H9 (cell line): ENCODE results near the gene ZCWPW1. TPM values are rescaled to one million over a fixed set of nuclear protein-coding genes. Genes with fewer than 3 reads are reported as not detected.
A peak's percentile ranks its signal among the peaks of the same experiment; 100 is the strongest.

ENCODE experiments used
- DNase-seq: peaks from one replicate; pipeline ENCODE4 v3.0.0-alpha.2; 2017
- H2AFZ ChIP-seq: one replicate; pipeline ENCODE4 v1.6.1; 2013; ENCODE audit warnings: mild to moderate bottlenecking, low read length, control low read depth, moderate library complexity
- H2AK5ac ChIP-seq: 2 replicates; pipeline ENCODE4 v1.6.1; 2013; ENCODE audit warnings: low read length, control low read depth, mixed read lengths; ENCODE audit not compliant: insufficient read length
- H2BK120ac ChIP-seq: one replicate; pipeline ENCODE4 v1.6.1; 2013; ENCODE audit warnings: low read depth, mild to moderate bottlenecking, low read length, control low read depth, inconsistent platforms; ENCODE audit not compliant: poor library complexity, severe bottlenecking
- H2BK12ac ChIP-seq: 2 replicates; pipeline ENCODE4 v1.6.1; 2013; ENCODE audit warnings: low read length, control low read depth, mixed read lengths, low read depth; ENCODE audit not compliant: insufficient read length
- H2BK15ac ChIP-seq: 2 replicates; pipeline ENCODE4 v1.6.1; 2013; ENCODE audit warnings: low read depth, low read length, control low read depth
- H2BK20ac ChIP-seq: one replicate; pipeline ENCODE4 v1.6.1; 2013; ENCODE audit warnings: low read depth, mild to moderate bottlenecking, low read length, control low read depth, inconsistent platforms; ENCODE audit not compliant: poor library complexity, severe bottlenecking
- H2BK5ac ChIP-seq: 2 replicates; pipeline ENCODE4 v1.6.1; 2013; ENCODE audit warnings: low read length, control low read depth, mixed read lengths; ENCODE audit not compliant: insufficient read length
- H3K14ac ChIP-seq: 2 replicates; pipeline ENCODE4 v1.6.1; 2013; ENCODE audit warnings: low read length, control low read depth; ENCODE audit not compliant: insufficient read depth
- H3K18ac ChIP-seq: 2 replicates; pipeline ENCODE4 v1.6.1; 2013; ENCODE audit warnings: low read depth, mild to moderate bottlenecking, mixed read lengths, low read length, control low read depth; ENCODE audit not compliant: insufficient read length
- H3K23ac ChIP-seq: 2 replicates; pipeline ENCODE4 v1.6.1; 2013; ENCODE audit warnings: low read length, control low read depth, mixed read lengths, low read depth; ENCODE audit not compliant: insufficient read length
- H3K23me2 ChIP-seq: 2 replicates; pipeline ENCODE4 v1.6.1; 2013; ENCODE audit warnings: low read depth, mild to moderate bottlenecking, mixed read lengths, low read length, control low read depth; ENCODE audit not compliant: insufficient read length, poor library complexity, severe bottlenecking
- H3K27ac ChIP-seq: 2 replicates; pipeline ENCODE4 v1.5.1; 2013; ENCODE audit warnings: low read length, control low read depth, mixed read lengths, low read depth; ENCODE audit not compliant: insufficient read length
- H3K27me3 ChIP-seq: 2 replicates; pipeline ENCODE4 v1.6.1; 2013; ENCODE audit warnings: low read length, control low read depth, inconsistent platforms; ENCODE audit not compliant: insufficient read depth
- H3K4ac ChIP-seq: 2 replicates; pipeline ENCODE4 v1.6.1; 2013; ENCODE audit warnings: low read depth, mild to moderate bottlenecking, control low read depth, inconsistent platforms, low read length, moderate library complexity
- H3K4me1 ChIP-seq: 2 replicates; pipeline ENCODE4 v1.6.1; 2013; ENCODE audit warnings: low read length, control low read depth, inconsistent platforms; ENCODE audit not compliant: insufficient read depth
- H3K4me2 ChIP-seq: 2 replicates; pipeline ENCODE4 v1.6.1; 2013; ENCODE audit warnings: low read length, control low read depth, mixed read lengths; ENCODE audit not compliant: insufficient read length, insufficient read depth
- H3K56ac ChIP-seq: 2 replicates; pipeline ENCODE4 v1.6.1; 2013; ENCODE audit warnings: low read depth, mild to moderate bottlenecking, mixed read lengths, low read length, control low read depth; ENCODE audit not compliant: insufficient read length
- H3K79me1 ChIP-seq: 2 replicates; pipeline ENCODE4 v1.6.1; 2013; ENCODE audit warnings: low read depth, mild to moderate bottlenecking, moderate library complexity, low read length, control low read depth, inconsistent platforms; ENCODE audit not compliant: insufficient read depth, poor library complexity, severe bottlenecking
- H3K79me2 ChIP-seq: 2 replicates; pipeline ENCODE4 v1.6.1; 2013; ENCODE audit warnings: low read length, control low read depth, inconsistent platforms; ENCODE audit not compliant: insufficient read depth
- H3K9ac ChIP-seq: 2 replicates; pipeline ENCODE4 v1.6.1; 2013; ENCODE audit warnings: low read length, control low read depth, mixed read lengths; ENCODE audit not compliant: insufficient read length; ENCODE audit errors: extremely low read depth
- H3K9me3 ChIP-seq: one replicate; pipeline ENCODE4 v1.6.1; 2013; ENCODE audit warnings: low read depth, low read length, inconsistent platforms; ENCODE audit not compliant: control insufficient read depth
- H3T11ph ChIP-seq: one replicate; pipeline ENCODE4 v1.6.1; 2013; ENCODE audit warnings: mild to moderate bottlenecking, low read length, control low read depth, inconsistent platforms
- H4K20me1 ChIP-seq: one replicate; pipeline ENCODE4 v1.6.1; 2013; ENCODE audit not compliant: control insufficient read depth, insufficient read length, insufficient read depth
- H4K5ac ChIP-seq: 2 replicates; pipeline ENCODE4 v1.6.1; 2013; ENCODE audit warnings: low read depth, mild to moderate bottlenecking, mixed read lengths, low read length, control low read depth; ENCODE audit not compliant: insufficient read length
- H4K8ac ChIP-seq: replicated peaks from 2 replicates; pipeline ENCODE4 v1.6.1; 2013; ENCODE audit warnings: low read length, control low read depth, mixed read lengths, low read depth; ENCODE audit not compliant: insufficient read length
- H4K91ac ChIP-seq: 2 replicates; pipeline ENCODE4 v1.6.1; 2013; ENCODE audit warnings: low read depth, mild to moderate bottlenecking, moderate library complexity, mixed read lengths, low read length, control low read depth; ENCODE audit not compliant: insufficient read length
- H3K27ac Mint-ChIP-seq, 3 experiments: 2 replicates in 2 of 3; 3 replicates in 1 of 3; pipeline ENCODE4 v1.8.0; 2020 to 2021; ENCODE audit warnings: mixed read lengths in 3 of 3, mild to moderate bottlenecking in 1 of 3, moderate library complexity in 1 of 3
- H3K27me3 Mint-ChIP-seq: 2 replicates; pipeline ENCODE4 v1.8.0; 2021; ENCODE audit warnings: low read depth, mild to moderate bottlenecking, moderate library complexity, mixed read lengths
- H3K36me3 Mint-ChIP-seq, 3 experiments: 2 replicates in 2 of 3; 3 replicates in 1 of 3; pipeline ENCODE4 v1.8.0; 2020 to 2021; ENCODE audit warnings: low read depth in 3 of 3, mixed read lengths in 3 of 3; ENCODE audit not compliant: insufficient read depth in 1 of 3
- H3K4me1 Mint-ChIP-seq, 2 experiments: 2 replicates each; pipeline ENCODE4 v1.8.0; 2020; ENCODE audit warnings: mixed read lengths in 2 of 2
- H3K4me3 Mint-ChIP-seq, 2 experiments: 2 replicates in 1 of 2; 3 replicates in 1 of 2; pipeline ENCODE4 v1.8.0; 2020 to 2021; ENCODE audit warnings: mild to moderate bottlenecking in 2 of 2, mixed read lengths in 2 of 2, moderate library complexity in 1 of 2
- H3K9me3 Mint-ChIP-seq, 2 experiments: 2 replicates in 1 of 2; 3 replicates in 1 of 2; pipeline ENCODE4 v1.8.0; 2020; ENCODE audit warnings: mild to moderate bottlenecking in 2 of 2, mixed read lengths in 2 of 2, moderate library complexity in 1 of 2
- WGBS: extraction: QIAGEN DNeasy Blood & Tissue Kit; methylation state at CpG from one replicate; pipeline ENCODE4 v1.1.7; 2013; ENCODE audit warnings: missing lambda C conversion rate, low lambda C conversion rate, mixed read lengths; ENCODE audit not compliant: insufficient read length; ENCODE audit errors: extremely low coverage; 5-methylcytosine and 5-hydroxymethylcytosine counted together
- total RNA-seq: library from RNA; stranded (reverse); gene quantifications from 2 replicates; pipeline ENCODE4 v1.2.1, GENCODE V29; 2021
- TF ChIP-seq, protein P1 (sequence below): fragments of 200-600 bp; sonication (generic); conservative IDR thresholded peaks from 3 replicates; pipeline ENCODE4 v1.8.0; 2021; ENCODE audit warnings: antibody characterized with exemption, mild to moderate bottlenecking

Gene ZCWPW1
- total RNA-seq, 1 experiment from 2014 or later, result 1.1 TPM

DNA sequence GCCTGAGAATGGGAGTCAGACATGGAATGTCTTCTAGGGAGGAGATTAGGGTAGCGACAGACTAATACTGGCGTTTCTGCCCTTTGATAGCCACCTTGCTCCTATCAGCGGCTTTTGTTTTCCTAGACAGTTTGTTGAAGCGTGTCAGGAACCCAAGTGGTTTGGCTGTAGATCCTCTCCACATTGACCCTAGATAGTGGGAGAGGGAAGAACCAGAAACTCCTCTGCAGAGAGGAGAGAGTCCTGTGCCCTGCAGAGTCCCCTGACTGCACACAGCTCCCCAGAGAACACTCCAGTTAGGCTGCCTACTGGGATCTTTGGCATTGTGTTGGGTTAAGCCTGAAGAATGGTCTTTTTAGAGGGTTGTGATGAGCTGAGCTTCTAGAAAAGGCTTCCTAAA lies 3.5 kb upstream of the ZCWPW1 start:
- no peak overlapping the region for H3K56ac ChIP-seq
- Mint-ChIP-seq H3K27ac (peak overlapping the region in 2 of 3 experiments; percentile 81 to 85; a peak in 4 of 7 replicates), H3K36me3 (peaks cover 37 to 54% (median 40%) of the 10 kb centered on the region in 3 experiments), H3K4me1 (peaks cover 45 to 46% of the 10 kb centered on the region in 2 experiments), H3K4me3 (peak overlapping the region; percentile 86 to 95), H3K9me3 (peaks cover 4 to 14% of the 10 kb centered on the region in 2 experiments; a peak in 3 of 5 replicates), H3K27me3 (peaks cover 23% of the 10 kb centered on the region)
- H2AFZ ChIP-seq, result no peak overlapping the region
- WGBS, result no CpG with 5 or more reads among the region's 4 CpGs
- H3K4me1 ChIP-seq, result no peaks in the 10 kb centered on the region
- no peak overlapping the region for H2AK5ac ChIP-seq
- no peak overlapping the region for H3K9ac ChIP-seq
- H2BK12ac ChIP-seq, result no peak overlapping the region
- H3K79me1 ChIP-seq, result peaks cover 3% of the 10 kb centered on the region
- no peak overlapping the region for H4K91ac ChIP-seq
- H3K4me2 ChIP-seq, result peak overlapping the region; percentile 8
- H4K5ac ChIP-seq, result no peak overlapping the region
- no peak overlapping the region for H3K23ac ChIP-seq
- no peak overlapping the region for H3T11ph ChIP-seq
- no peak overlapping the region for H3K18ac ChIP-seq
- H4K20me1 ChIP-seq, result no peaks in the 10 kb centered on the region
- peaks cover 11% of the 10 kb centered on the region for H3K23me2 ChIP-seq
- no peak overlapping the region for H4K8ac ChIP-seq
- no peak overlapping the region for H2BK120ac ChIP-seq
- H3K27ac ChIP-seq, result no peak overlapping the region
- H3K14ac ChIP-seq, result no peak overlapping the region
- H3K4ac ChIP-seq, result no peak overlapping the region
- TF ChIP-seq, protein P1, sequence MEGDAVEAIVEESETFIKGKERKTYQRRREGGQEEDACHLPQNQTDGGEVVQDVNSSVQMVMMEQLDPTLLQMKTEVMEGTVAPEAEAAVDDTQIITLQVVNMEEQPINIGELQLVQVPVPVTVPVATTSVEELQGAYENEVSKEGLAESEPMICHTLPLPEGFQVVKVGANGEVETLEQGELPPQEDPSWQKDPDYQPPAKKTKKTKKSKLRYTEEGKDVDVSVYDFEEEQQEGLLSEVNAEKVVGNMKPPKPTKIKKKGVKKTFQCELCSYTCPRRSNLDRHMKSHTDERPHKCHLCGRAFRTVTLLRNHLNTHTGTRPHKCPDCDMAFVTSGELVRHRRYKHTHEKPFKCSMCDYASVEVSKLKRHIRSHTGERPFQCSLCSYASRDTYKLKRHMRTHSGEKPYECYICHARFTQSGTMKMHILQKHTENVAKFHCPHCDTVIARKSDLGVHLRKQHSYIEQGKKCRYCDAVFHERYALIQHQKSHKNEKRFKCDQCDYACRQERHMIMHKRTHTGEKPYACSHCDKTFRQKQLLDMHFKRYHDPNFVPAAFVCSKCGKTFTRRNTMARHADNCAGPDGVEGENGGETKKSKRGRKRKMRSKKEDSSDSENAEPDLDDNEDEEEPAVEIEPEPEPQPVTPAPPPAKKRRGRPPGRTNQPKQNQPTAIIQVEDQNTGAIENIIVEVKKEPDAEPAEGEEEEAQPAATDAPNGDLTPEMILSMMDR, result no peak
- H3K9me3 ChIP-seq, result no peaks in the 10 kb centered on the region
- H2BK15ac ChIP-seq, result no peak overlapping the region
- no peaks in the 10 kb centered on the region for H3K27me3 ChIP-seq
- H2BK20ac ChIP-seq, result no peak overlapping the region
- H2BK5ac ChIP-seq, result no peak overlapping the region
- DNase-seq, result no peak
- H3K79me2 ChIP-seq, result no peaks in the 10 kb centered on the region; the same call in 1 of the 2 replicates
